Ureter (tissue), 1 donor: ENCODE results near the gene TUSC2. TPM values are rescaled to one million over a fixed set of nuclear protein-coding genes. Genes with fewer than 3 reads are reported as not detected.
"Not testable (repeated sequence)": the region's sequence is repeated elsewhere in the genome, so short reads cannot be mapped to it uniquely, and the experiment has no call there.

Source experiments
- DNase-seq: peaks from one replicate; pipeline ENCODE4 v3.0.0-alpha.2; 2020; ENCODE audit warnings: low spot score
- total RNA-seq: library from RNA; stranded (reverse); gene quantifications from one replicate; pipeline ENCODE4 v1.2.4, GENCODE V29; 2023
- donor health status: DM: yes; HTN: yes; CAD: no.

The TUSC2 gene
- total RNA-seq, 1 donor from 2014 or later: 24.7 TPM

DNA sequence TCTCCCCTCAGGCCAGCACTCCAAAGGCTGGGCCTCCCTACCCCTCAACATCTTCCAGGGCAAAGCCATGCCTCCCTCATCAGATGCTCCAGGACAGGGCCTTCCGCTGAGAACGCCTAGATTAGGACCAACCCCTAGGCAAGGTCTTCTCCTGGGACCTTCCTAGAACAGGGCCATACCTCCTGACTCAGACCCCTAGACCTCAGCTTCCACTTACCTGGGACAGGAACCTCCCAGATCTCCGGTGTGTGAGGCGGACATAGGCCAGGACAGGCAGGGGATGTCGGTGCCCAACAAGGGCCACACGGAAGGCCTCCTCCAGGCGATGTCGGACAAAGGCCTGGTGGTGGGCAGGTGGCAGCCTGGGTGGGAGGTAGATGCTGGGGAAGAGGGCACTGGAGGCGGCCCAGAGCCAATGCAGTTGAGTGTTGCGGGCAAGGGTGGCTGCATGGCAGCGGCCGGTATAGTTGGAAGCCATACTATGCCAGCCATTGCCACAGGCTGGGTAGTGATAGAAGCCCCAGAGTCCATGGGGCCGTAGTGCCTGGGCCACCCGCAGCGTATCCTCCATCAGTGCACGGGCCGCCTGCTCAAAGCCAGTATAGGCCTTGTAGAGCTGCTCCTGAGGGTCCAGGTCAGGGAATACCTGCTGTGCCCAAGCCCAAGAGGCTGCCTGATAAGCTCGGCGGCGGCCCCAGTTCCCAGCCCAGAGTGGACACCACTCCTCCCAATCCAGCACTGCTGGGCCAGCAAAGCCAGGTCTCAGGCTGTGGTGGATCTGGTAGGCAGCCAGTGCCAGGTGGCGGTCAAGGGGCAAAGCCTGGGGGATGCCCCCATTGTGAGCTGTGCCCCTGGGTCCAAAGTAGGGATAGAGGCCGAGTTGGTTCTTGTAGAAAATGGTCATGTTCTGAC lies 33.3 kb downstream of the TUSC2 start:
- DNase-seq: no peak

DNA sequence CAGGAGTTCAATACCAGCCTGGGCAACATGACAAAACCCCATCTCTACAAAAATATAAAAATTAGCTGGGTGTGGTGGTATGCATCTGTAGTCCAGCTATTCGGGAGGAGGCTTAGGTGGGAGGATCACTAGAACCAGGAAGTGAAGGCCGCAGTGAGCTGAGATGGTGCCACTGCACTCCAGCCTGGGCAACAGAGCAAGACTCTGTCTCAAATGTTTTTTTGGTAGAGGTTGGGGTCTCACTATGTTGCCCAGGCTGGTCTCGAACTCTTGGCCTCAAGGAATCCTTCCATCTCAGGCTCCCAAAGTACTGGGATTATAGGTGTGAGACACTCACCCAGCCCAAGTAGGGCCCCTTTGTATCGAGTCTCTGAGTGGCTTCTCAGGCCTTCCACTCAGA lies 33.9 kb downstream of the TUSC2 start:
- no peak for DNase-seq

DNA sequence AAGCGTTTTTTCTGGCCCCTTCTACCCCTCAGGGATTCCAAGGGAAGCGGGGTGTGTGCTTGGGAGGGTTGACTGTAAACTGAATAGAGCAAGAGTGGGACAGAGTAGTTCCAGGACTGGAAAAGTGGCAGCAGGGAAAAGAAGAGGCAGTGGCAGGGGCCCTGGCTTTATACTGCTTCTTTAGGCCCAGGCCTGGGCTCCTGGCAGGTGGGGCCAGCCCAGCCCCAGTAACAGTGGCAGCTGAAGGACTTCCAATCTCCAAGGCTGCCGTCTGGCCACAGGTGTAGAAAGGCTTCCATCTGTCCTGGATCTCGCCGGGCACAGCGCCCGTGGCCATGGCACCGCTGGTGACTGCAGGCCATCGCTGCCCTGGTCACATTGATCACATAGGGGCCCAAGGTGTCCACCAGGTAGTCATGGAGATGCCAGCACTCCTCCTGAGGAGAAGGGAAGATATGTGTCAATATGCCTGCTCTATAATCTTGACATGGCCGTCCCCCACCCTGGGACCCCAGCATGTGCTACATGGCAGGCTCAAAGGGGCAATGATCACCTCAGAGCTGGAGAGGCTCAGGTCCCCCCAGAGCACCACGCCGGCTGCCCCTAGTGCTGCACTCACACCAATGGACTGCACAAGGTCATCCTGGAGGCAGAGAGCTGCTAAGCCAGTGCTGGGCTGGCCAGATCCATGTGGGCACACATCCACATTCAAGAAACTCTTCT lies 34.8 kb downstream of the TUSC2 start:
- no peak for DNase-seq

DNA sequence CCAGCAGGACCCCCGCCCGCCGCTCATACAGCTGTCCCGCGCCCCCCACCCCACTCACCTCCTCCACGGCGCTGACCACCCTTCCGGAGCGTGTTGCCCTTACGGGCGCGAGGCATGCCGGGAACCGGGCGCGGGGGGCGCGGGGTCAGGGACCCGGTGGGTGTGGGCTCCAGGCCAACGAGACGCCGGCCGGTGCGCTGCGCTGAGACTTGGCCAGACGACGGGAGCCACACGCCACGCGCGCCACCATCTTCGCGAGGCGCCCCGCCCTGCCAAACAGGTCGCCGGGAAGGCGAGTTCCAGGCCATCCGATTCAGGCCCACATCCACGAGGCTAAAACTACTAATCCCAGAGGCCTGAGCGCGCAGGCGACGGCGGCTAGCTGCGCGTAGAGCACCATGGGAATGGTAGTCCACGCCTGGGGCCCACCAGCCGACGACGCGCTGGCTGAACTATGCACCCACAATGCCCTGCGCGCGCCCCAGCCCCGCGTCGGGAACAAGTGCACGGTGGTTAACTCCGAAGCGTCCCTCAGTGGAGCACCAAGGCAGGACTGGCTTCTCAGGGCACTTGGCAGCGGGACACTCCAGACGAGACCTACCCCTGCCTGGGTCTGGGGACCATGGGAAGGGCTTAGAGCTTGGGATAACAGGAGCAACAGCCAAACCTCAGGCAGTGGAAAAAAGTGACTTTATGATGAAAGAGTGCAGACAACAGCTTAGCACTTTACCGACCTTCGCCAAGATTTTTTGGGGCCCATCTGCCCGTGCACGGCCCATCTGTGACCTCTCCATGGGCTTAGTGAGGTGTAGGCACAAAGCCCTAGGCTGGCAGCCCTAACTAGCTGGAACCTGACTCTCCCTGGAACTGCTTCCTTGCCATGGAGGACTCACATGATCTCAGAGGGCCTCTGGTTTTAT lies 35.6 kb downstream of the TUSC2 start, which contains the start of gene IFRD2:
IFRD2 (minus strand) TSS at position 271 of the 920 bp plus-strand sequence; CDS start at position 116, 155 bp downstream.
- peak; percentile 98 for DNase-seq

DNA sequence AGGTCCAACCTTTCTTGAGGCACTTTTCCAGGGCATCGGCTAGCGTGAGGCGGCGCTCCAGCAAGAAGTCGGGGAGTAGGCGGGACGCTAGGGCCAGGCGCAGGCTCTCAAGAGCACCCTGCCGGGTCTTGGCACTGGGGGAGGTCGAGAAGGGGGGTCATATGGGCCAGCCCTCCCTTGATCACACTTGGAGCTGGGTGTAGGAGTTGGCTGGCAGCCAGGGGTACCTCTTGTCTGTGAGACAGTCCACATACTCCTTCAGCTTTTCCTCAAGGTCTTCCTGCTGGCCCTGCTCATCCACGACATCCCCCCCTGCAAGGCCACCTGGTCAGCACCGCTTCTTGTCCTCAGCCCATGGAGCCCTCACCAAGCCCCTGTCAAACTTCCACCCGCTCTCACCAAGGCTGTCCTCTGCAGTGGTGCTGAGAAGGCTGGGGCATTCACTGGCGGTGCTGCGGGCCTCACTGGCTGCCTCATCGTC lies 37.8 kb downstream of the TUSC2 start:
- no peak for DNase-seq

DNA sequence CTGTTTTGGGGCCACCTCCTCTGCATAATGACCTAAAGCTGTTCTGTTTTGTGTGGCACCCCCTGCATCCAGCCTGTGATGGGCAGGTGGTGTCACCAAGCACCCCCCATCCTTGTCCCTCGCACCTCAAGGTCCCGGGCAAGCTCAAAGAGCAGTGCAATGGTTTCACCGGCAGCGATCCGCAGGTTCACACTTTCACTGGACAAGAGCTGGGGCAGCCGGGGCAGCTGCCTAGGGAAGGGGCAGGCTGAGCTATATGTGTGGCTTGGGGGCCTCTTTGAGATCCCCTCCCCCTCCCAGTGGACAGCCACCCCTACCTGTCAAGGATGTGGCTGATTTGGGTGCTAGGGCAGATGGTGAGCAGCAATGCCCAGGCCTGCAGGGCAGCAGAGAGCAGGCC lies 38.9 kb downstream of the TUSC2 start:
- DNase-seq: no peak

DNA sequence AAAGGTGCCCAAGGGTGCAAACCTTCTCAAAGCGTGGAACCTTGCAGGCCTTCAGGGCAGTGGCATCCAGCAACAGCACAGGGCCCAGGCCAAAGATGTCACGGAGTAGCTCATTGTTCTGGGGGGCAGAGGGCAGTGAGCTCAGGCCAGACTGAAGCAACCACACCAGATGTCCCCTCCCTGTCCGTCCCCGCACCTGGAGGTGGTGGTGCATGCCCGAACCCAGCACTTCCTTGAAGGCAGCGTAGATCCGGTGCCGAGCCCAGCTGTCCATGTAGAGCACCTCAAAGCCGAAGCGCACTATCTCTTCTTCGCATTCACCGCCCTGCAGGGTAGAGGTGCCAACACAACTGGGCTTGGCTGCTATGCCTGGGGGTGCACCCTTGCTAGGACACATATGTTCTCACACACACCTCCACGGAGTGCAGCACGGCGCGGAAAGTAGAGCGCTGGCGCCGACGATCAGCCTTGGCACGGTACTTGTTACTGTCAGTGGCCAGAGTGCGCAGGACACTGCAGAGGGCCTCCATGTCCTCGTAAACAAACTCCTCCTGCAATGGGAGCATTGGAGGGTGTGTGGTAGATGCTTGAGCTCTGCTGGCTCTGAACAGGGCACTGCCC lies 39.5 kb downstream of the TUSC2 start:
- DNase-seq: no peak

DNA sequence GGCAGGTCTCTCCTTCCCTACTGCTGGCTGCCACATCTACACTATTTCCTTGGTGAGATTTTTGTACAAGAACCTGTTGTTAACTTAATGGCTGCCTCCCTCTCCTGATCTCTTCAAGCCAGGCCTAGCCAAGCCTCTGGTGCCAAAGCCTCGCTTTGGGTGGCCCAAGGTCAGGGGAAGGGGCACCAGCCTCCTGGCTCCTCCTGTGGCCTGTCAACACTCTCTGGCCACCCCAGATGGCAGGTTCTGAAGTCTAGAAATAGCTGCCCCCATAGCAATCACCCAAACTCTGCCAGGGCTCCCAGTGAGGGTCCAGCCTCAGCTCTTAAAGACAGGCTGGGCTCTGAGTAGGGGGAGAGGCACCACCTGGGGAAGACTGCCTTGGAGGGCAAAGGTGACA lies 40.8 kb downstream of the TUSC2 start:
- no peak for DNase-seq

DNA sequence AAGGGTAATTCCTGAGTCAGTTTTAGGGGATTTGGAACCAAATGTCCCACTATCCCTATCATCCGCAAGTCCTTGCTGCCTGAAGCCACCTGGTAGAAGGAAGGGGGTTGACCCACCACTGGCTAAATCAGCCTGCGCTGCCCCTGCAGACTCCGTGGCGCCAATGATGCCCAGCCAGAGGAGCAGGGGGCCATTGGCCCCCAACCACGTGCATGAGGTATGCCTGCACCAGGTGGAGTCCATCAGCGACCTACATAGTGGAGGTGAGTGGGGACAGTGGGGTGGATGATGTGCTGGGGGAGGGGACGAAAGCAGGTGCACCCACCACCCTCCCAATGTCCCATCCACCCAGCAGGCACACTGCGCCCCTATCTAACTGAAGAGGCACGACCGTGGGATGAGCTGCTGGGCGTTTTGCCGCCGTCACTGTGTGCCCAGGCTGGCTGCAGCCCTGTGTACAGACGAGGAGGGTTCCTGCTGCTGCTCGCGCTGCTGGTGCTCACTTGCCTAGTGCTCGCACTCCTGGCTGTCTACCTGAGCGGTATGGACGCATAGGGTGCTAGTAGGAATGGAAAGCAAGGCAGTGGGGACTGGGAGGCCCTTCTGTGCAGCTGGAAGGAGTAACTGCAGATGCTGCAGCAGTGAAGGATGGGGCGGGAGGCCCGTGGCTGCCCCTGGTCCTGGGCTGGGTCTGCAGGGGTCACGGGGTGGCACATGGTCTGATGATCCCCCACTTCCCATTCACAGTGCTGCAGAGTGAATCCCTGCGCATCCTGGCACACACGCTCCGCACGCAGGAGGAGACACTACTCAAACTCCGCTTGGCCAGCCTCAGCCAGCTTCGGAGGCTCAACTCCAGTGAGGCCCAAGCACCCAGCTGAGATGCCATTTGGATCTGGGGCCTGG lies 41.4 kb downstream of the TUSC2 start:
- DNase-seq: no peak

DNA sequence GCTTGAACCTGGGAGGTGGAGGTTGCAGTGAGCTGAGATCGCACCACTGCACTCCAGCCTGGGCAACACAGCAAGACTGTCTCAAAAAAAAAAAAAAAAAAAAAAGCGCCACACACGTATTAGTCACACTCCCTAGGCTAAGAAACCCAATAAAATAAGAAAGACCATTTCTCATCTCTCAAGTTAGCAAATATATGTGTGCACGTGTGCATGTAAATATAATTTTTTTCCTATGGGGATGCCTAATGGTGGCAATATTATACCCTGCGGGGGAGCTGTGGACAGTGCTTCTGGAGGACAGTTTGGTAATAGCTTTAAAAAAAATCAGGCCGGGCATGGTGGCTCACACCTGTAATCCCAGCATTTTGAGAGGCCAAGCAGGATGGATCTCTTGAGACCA lies 43.9 kb downstream of the TUSC2 start:
- not testable (repeated sequence) for DNase-seq

DNA sequence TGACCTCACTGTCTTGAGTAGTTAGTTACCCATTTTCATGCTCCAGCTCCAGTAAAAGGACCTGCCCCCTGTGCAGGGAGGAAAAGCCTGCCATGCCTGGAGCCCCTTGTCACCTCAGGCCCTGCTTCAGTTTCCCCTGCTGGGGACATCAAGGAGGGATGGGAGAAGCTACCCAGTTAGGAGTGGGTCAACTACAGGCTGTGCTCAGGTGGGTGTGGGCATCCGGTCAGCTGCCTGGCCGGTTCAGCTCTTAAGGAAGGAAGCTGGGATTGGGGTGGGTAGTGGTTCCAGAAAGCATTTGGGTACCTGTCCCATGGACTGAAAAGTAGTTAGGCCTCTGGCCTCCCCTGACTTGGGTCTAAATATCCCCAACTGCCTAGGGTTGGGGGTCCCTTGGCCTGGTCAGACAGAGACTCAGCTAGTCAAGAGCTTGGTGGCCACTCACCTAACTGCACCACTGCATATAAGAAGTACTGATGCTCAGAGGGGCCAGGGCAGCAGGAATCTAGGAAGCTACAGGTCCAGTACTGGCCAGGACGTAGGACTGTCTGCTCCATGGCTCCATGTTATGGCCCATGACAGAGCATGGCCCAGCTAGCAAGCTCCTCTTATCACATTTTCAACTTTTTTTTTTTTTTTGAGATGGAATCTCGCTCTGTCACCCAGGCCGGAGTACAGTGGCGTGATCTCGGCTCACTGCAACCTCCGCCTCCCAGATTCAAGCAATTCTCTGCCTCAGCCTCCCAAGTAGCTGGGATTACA lies 48.6 kb downstream of the TUSC2 start:
- no peak for DNase-seq

DNA sequence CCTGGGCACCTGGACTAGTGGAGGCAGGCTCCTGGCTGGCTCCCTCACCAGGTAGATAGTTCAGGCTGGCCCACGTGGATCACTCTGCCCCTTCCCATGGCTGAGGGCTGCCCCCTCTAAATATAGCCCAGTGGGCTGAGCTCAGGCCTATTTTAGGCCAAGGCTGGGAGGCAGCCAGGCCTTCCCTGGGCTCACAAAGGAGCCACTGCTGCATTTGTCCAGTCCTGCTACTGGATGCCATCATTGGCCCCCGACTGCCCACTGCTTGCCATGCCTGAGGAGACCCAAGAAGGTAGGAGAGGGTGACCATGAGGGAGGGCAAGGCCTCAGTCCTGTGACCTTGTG lies 49.2 kb downstream of the TUSC2 start, which contains the start of gene LSMEM2:
LSMEM2 (plus strand) TSS at position 208 of the 345 bp plus-strand sequence; CDS start at position 235, 27 bp downstream.
- DNase-seq: no peak

DNA sequence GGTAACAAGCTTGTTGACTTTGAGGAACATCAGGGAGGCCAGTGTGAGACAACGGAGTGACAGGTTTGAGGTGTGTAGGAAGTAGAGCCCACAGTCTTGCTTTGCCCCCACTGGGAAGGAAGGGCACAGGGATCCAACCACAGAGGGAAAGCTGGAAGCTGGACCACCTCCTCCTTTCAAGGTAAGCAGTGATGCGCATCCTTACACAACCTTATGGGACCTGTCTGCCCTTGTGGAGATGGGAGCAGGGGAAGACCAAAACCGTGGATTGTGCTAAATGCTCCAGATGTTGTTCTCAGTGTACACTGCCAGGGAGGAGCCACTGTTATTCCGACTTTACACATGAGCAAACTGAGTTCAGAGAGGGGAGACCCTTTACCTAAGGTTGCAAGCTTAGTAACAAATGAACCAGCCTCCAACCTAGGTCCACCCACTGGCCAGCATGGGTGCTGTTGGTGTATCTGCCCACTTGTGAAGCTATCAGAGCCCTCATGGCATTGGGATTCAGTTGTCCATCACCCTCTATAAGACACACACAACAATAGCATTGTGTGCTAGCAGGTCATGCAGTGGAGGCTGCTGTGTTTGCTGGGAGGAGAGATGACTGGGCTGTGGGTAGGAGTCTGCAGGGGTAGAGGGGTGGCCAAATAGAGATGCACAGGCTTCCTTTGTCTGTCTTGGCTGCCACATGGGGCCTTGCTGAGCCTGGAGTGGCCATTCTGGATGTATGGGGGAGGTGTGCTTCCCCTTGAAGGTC lies 49.7 kb downstream of the TUSC2 start:
- DNase-seq: no peak

DNA sequence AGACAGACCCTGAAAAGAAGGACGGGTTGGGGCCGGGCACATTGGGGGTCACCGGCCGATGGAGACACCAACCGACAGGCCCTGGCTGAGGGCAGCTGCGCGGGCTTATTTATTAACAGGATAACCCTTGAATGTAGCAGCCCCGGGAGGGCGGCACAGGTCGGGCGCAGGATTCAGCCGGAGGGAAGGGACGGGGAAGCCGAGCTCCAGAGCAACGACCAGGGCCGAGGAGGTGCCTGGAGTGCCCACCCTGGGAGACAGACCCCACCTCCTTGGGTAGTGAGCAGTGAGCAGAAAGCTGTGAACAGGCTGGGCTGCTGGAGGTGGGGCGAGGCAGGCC lies 51.3 kb downstream of the TUSC2 start:
- DNase-seq: no peak

DNA sequence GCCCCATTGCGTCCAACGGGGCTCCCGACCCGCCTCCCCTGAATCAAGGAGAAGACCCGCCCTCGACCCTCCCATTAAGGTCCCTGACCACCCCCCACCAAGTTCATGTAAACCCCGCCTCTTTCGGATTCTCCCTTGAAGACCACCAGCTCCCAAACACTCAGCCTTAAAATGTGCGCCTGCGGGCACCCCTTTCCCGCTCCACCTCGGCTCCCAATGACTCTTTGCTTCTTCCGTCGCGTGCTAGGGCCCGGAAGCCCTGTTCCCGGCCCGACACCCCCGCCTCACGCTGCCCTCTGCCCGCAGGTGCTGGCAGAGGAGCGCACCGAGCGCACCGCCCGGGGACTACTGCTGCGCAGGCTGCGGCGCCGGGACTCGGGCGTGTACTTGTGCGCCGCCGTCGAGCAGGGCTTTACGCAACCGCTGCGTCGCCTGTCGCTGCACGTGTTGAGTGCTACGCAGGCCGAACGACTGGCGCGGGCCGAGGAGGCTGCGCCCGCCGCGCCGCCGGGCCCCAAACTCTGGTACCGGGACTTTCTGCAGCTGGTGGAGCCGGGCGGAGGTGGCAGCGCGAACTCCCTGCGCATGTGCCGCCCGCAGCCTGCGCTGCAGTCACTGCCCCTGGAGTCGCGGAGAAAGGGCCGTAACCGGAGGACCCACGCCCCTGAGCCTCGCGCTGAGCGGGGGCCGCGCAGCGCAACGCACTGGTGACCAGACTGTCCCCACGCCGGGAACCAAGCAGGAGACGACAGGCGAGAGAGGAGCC lies 51.8 kb downstream of the TUSC2 start:
- no peak for DNase-seq

DNA sequence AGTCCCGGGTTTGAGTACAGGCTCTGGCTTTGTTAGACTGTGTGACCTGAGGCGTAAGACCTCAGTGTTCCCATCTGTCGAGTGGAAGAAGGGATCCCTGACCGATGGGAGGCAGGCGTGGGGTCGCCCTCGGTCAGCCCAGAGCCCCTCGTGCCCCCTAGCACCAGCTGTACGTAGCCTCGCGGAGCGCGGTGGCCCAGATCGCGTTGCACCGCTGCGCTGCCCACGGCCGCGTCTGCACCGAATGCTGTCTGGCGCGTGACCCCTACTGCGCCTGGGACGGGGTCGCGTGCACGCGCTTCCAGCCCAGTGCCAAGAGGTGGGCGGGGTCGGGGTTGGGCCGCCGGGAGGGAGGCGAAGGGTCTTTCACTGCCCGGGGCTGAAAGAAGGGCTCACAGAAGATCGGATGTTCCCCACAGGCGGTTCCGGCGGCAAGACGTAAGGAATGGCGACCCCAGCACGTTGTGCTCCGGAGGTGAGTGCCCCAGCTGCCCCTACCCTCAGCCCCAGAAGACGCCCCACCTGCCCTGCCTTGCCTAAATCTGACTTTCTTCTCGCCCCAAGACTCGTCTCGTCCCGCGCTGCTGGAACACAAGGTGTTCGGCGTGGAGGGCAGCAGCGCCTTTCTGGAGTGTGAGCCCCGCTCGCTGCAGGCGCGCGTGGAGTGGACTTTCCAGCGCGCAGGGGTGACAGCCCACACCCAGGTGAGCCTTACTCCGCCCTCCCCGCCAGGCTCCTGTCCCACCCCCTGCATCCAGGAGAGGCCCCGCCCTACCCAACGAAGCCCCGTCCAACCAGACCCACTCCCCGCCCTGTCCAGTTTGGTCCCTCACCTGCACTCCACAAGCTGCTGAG lies 52.7 kb downstream of the TUSC2 start:
- no peak for DNase-seq
